Measurements from ENCODE around the gene CCDC9.

DNA sequence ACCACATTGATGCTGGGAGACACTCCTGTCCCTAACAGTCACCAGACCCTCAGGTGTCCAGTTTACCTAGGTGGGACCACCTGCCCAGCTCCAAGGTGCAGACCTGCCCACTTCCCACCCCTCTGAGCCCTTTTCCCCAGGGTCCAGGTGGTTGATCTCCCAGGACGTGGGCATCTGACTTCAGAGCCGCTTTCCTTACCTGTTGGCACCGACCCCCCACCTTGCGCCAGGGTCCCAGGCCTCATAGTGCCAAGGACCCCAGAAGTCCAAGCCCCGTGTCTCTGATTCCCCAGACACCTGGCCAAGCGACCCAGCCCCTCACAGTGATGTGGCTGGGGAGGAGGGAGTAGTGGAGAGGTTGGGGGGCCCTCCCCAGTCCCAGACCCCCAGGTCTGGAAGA is 15.8 kb upstream of the CCDC9 start:
- TF ChIP-seq, protein P1, sequence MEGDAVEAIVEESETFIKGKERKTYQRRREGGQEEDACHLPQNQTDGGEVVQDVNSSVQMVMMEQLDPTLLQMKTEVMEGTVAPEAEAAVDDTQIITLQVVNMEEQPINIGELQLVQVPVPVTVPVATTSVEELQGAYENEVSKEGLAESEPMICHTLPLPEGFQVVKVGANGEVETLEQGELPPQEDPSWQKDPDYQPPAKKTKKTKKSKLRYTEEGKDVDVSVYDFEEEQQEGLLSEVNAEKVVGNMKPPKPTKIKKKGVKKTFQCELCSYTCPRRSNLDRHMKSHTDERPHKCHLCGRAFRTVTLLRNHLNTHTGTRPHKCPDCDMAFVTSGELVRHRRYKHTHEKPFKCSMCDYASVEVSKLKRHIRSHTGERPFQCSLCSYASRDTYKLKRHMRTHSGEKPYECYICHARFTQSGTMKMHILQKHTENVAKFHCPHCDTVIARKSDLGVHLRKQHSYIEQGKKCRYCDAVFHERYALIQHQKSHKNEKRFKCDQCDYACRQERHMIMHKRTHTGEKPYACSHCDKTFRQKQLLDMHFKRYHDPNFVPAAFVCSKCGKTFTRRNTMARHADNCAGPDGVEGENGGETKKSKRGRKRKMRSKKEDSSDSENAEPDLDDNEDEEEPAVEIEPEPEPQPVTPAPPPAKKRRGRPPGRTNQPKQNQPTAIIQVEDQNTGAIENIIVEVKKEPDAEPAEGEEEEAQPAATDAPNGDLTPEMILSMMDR (IDR thresholded peaks at IDR 0.05): no peak
- no peak for TF ChIP-seq POLR2AphosphoS5 (IDR thresholded peaks at IDR 0.05)

Measured in transverse colon (tissue), 4 donors.